MCF 10A (cell line): Measurements from ENCODE around the gene PHYHD1. TPM values are rescaled to one million over a fixed set of nuclear protein-coding genes. Genes with fewer than 3 reads are reported as not detected.

Source experiments
- BruUV-seq: library from RNA; stranded (reverse); fragments of 400-500 nt; replicated peaks from 2 replicates; lab custom pipeline; 2021; lab: Mats Ljungman, UMichigan
- CTCF ChIA-PET: fragments of 300-600 bp; sonication (Branson Sonifier 250); formaldehyde crosslinking; extraction: SDS; loops from one replicate; lab custom pipeline; 2021; ENCODE audit warnings: antibody characterized with exemption, inconsistent platforms; lab: Yijun Ruan, JAX
- POLR2A ChIA-PET: fragments of 300-600, 350-650 bp; sonication (Branson Sonifier 250); formaldehyde crosslinking; extraction: SDS; loops from one replicate; lab custom pipeline; 2020; ENCODE audit warnings: antibody characterized with exemption, inconsistent platforms; lab: Yijun Ruan, JAX
- DNase-seq: peaks from one replicate; pipeline ENCODE4 v3.0.0-alpha.2; 2018; ENCODE audit not compliant: unreplicated experiment
- H3K27ac Mint-ChIP-seq: one replicate; pipeline ENCODE4 v1.8.0; 2022; ENCODE audit warnings: mild to moderate bottlenecking, low read depth, mixed read lengths; ENCODE audit not compliant: unreplicated experiment
- H3K27me3 Mint-ChIP-seq: one replicate; pipeline ENCODE4 v1.8.0; 2022; ENCODE audit warnings: mixed read lengths; ENCODE audit not compliant: insufficient read depth, unreplicated experiment
- H3K36me3 Mint-ChIP-seq: one replicate; pipeline ENCODE4 v1.8.0; 2022; ENCODE audit warnings: mild to moderate bottlenecking, moderate library complexity, mixed read lengths; ENCODE audit not compliant: insufficient read depth, unreplicated experiment
- H3K4me1 Mint-ChIP-seq: one replicate; pipeline ENCODE4 v1.8.0; 2022; ENCODE audit warnings: mixed read lengths; ENCODE audit not compliant: insufficient read depth, unreplicated experiment
- H3K4me3 Mint-ChIP-seq: one replicate; pipeline ENCODE4 v1.8.0; 2022; ENCODE audit warnings: mild to moderate bottlenecking, moderate library complexity, mixed read lengths; ENCODE audit not compliant: unreplicated experiment
- H3K9me3 Mint-ChIP-seq: one replicate; pipeline ENCODE4 v1.8.0; 2022; ENCODE audit warnings: mixed read lengths; ENCODE audit not compliant: unreplicated experiment
- intact Hi-C: fragments of 100-400 bp; cut with micrococcal nuclease; formaldehyde crosslinking; loops from 2 replicates; pipeline ENCODE4 v1.14.1; 2022
- total RNA-seq: library from RNA; stranded (reverse); gene quantifications from 2 replicates; pipeline ENCODE4 v1.2.3, GENCODE V29; 2022
- TF ChIP-seq, protein P1 (sequence below): fragments of 200-600 bp; IDR thresholded peaks from one replicate; pipeline ENCODE4 v1.8.0; 2022; ENCODE audit warnings: antibody characterized with exemption, mild to moderate bottlenecking; ENCODE audit not compliant: unreplicated experiment

PHYHD1 gene
- total RNA-seq, 1 experiment from 2014 or later = 0.70 TPM

- Mint-ChIP-seq H3K4me1 (peaks cover 17% of the 10 kb centered on the region), H3K36me3 (peaks cover 13% of the 10 kb centered on the region), H3K9me3 (no peaks in the 10 kb centered on the region), H3K27me3 (no peaks in the 10 kb centered on the region), H3K4me3 (no peak overlapping the region), H3K27ac (no peak overlapping the region)
- BruUV-seq = no TSS peak
- POLR2A ChIA-PET = interaction anchor here (1.0 kb wide), 1 partner anchor 32 kb away, joined by 4 read pairs; no protein-coding TSS in a partner anchor
- CTCF ChIA-PET = interaction anchor here (0.8 to 10.2 kb wide), 4 partner anchors 12 to 71 kb away, joined by 3 to 172 read pairs (median 4); no protein-coding TSS in a partner anchor
- TF ChIP-seq, protein P1, sequence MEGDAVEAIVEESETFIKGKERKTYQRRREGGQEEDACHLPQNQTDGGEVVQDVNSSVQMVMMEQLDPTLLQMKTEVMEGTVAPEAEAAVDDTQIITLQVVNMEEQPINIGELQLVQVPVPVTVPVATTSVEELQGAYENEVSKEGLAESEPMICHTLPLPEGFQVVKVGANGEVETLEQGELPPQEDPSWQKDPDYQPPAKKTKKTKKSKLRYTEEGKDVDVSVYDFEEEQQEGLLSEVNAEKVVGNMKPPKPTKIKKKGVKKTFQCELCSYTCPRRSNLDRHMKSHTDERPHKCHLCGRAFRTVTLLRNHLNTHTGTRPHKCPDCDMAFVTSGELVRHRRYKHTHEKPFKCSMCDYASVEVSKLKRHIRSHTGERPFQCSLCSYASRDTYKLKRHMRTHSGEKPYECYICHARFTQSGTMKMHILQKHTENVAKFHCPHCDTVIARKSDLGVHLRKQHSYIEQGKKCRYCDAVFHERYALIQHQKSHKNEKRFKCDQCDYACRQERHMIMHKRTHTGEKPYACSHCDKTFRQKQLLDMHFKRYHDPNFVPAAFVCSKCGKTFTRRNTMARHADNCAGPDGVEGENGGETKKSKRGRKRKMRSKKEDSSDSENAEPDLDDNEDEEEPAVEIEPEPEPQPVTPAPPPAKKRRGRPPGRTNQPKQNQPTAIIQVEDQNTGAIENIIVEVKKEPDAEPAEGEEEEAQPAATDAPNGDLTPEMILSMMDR = no peak
- DNase-seq = no peak
- intact Hi-C loops = no loop called here
Observed at GRCh38 chr9:128923493-128923883, 2.7 kb downstream of the PHYHD1 start.

DNA sequence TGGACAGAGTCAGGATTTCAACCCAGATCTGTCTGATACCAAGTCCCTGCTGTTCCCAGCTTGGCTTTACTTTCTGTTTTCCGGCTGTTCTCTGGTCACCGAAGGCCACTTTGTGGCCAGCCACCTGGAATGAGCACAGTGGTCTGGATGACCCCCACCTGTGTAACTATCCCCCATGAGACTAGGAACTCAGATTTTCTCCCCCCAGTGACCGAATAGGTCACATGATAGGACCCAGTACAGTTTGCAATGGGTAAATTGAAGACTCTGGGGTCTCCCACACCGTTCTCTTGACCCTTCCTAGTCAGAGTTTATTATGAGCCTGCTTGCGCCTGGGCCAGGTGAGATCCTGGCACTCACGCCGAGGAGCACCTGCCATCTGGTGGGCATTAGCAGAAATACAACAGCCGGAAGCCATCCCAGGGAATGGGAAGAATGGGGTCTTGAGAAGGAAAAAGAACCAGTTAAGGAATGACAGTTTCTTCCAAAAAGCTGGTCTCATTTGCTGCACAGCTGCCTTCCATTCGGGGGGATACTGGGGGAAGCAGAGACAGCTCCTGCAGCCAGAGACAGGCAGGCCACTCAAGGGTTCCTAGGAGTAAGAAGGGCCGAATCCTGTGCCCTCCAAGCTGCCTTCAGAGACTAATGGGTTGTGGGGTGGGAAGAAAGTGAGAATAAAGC is 7.1 kb downstream of the PHYHD1 start:
- no peaks in the 10 kb centered on the region for H3K9me3 Mint-ChIP-seq
- H3K36me3 Mint-ChIP-seq = peaks cover 7% of the 10 kb centered on the region
- no peak overlapping the region for H3K4me3 Mint-ChIP-seq
- peak overlapping the region; percentile 75 for H3K27ac Mint-ChIP-seq
- intact Hi-C loops = loop anchor here (1.0 to 5.0 kb wide), 3 partner anchors 36 to 76 kb away; no protein-coding TSS in a partner anchor
- BruUV-seq = no TSS peak
- TF ChIP-seq, protein P1 = peak; percentile 87
- no peaks in the 10 kb centered on the region for H3K27me3 Mint-ChIP-seq
- peaks cover 7% of the 10 kb centered on the region for H3K4me1 Mint-ChIP-seq
- CTCF ChIA-PET = interaction anchor here (0.6 to 10.2 kb wide), 38 partner anchors 9 to 666 kb away, joined by 3 to 172 read pairs (median 5); partner anchors contain the start of genes ENDOG, KYAT1, LRRC8A and MIGA2
- DNase-seq = peak; percentile 65
- POLR2A ChIA-PET = interaction anchor here (0.9 to 1.5 kb wide), 7 partner anchors 18 to 98 kb away, joined by 3 to 6 read pairs (median 4); no protein-coding TSS in a partner anchor

GRCh38 chr9:128928624-128929023 is 7.8 kb downstream of the PHYHD1 start:
- H3K36me3 Mint-ChIP-seq = peaks cover 7% of the 10 kb centered on the region
- ChIA-PET CTCF (interaction anchor here (0.6 to 10.2 kb wide), 38 partner anchors 8 to 666 kb away, joined by 3 to 172 read pairs (median 5); partner anchors contain the start of genes ENDOG, KYAT1, LRRC8A and MIGA2), POLR2A (interaction anchor here (0.6 to 1.5 kb wide), 8 partner anchors 17 to 98 kb away, joined by 3 to 6 read pairs (median 4); no protein-coding TSS in a partner anchor)
- no TSS peak for BruUV-seq
- H3K27ac Mint-ChIP-seq = no peak overlapping the region
- intact Hi-C loops = loop anchor here (1.0 to 5.0 kb wide), 3 partner anchors 36 to 76 kb away; no protein-coding TSS in a partner anchor
- TF ChIP-seq, protein P1 = no peak
- H3K4me1 Mint-ChIP-seq = peaks cover 7% of the 10 kb centered on the region
- H3K27me3 Mint-ChIP-seq = no peaks in the 10 kb centered on the region
- H3K9me3 Mint-ChIP-seq = no peaks in the 10 kb centered on the region
- no peak for DNase-seq
- no peak overlapping the region for H3K4me3 Mint-ChIP-seq

DNA sequence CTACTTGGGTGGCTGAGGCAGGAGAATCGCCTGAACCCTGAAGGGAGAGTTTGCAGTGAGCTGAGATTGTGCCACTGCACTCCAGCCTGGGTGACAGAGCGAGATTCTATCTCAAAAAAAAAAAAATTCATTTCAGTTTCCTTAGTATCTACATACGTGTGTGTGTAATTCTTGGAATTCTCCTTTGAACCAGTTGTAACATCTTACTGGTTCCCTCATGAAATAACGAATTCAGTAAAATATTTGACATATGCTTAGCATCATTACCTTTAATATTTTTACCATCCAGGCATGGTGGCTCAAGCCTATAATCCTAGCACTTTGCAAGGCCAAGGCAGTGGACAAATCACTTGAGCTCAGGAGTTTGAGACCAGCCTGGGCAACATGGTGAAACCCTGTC is 8.8 kb downstream of the PHYHD1 start:
- intact Hi-C loops = loop anchor here (5.0 kb wide), 1 partner anchor 37 kb away; no protein-coding TSS in a partner anchor
- TF ChIP-seq, protein P1 = no peak
- no peak for DNase-seq
- peaks cover 7% of the 10 kb centered on the region for H3K4me1 Mint-ChIP-seq
- no peak overlapping the region for H3K4me3 Mint-ChIP-seq
- H3K36me3 Mint-ChIP-seq = peaks cover 5% of the 10 kb centered on the region
- no peak overlapping the region for H3K27ac Mint-ChIP-seq
- H3K9me3 Mint-ChIP-seq = no peaks in the 10 kb centered on the region
- POLR2A ChIA-PET = interaction anchor here (0.6 to 1.5 kb wide), 2 partner anchors 17 to 99 kb away, joined by 4 to 5 read pairs; no protein-coding TSS in a partner anchor
- CTCF ChIA-PET = interaction anchor here (0.7 to 10.2 kb wide), 13 partner anchors 10 to 612 kb away, joined by 3 to 172 read pairs (median 14); partner anchors contain the start of genes KYAT1 and LRRC8A
- H3K27me3 Mint-ChIP-seq = no peaks in the 10 kb centered on the region
- BruUV-seq = no TSS peak
